Osteocyte (in vitro differentiated cells): ENCODE data around the gene HOXD1. TPM values are rescaled to one million over a fixed set of nuclear protein-coding genes. Genes with fewer than 3 reads are reported as not detected.

ENCODE experiments used
- DNase-seq: peaks from one replicate; pipeline ENCODE4 v3.0.0; 2021; ENCODE audit warnings: mixed read lengths; ENCODE audit not compliant: unreplicated experiment; ENCODE audit errors: extremely low spot score
- H3K27ac Mint-ChIP-seq: one replicate; pipeline ENCODE4 v1.8.0; 2021; ENCODE audit warnings: mild to moderate bottlenecking, mixed read lengths; ENCODE audit not compliant: unreplicated experiment
- H3K27me3 Mint-ChIP-seq: one replicate; pipeline ENCODE4 v1.8.0; 2021; ENCODE audit warnings: mixed read lengths; ENCODE audit not compliant: unreplicated experiment
- H3K36me3 Mint-ChIP-seq: one replicate; pipeline ENCODE4 v1.8.0; 2021; ENCODE audit warnings: mixed read lengths; ENCODE audit not compliant: unreplicated experiment
- H3K4me1 Mint-ChIP-seq: one replicate; pipeline ENCODE4 v1.8.0; 2021; ENCODE audit warnings: mixed read lengths; ENCODE audit not compliant: unreplicated experiment
- H3K4me3 Mint-ChIP-seq: one replicate; pipeline ENCODE4 v1.8.0; 2021; ENCODE audit warnings: mild to moderate bottlenecking, moderate library complexity, mixed read lengths; ENCODE audit not compliant: unreplicated experiment
- H3K9me3 Mint-ChIP-seq: one replicate; pipeline ENCODE4 v1.8.0; 2021; ENCODE audit warnings: mixed read lengths; ENCODE audit not compliant: unreplicated experiment
- total RNA-seq: library from RNA; stranded (reverse); gene quantifications from 2 replicates; pipeline ENCODE4 v1.2.1, GENCODE V29; 2021
- TF ChIP-seq, protein P1 (sequence below): fragments of 200-600 bp; sonication (generic); IDR thresholded peaks from 2 replicates; pipeline ENCODE4 v1.5.0; 2021; ENCODE audit warnings: antibody characterized with exemption, mild to moderate bottlenecking, moderate library complexity

Gene HOXD1
- total RNA-seq, 1 donor from 2014 or later: not detected

DNA sequence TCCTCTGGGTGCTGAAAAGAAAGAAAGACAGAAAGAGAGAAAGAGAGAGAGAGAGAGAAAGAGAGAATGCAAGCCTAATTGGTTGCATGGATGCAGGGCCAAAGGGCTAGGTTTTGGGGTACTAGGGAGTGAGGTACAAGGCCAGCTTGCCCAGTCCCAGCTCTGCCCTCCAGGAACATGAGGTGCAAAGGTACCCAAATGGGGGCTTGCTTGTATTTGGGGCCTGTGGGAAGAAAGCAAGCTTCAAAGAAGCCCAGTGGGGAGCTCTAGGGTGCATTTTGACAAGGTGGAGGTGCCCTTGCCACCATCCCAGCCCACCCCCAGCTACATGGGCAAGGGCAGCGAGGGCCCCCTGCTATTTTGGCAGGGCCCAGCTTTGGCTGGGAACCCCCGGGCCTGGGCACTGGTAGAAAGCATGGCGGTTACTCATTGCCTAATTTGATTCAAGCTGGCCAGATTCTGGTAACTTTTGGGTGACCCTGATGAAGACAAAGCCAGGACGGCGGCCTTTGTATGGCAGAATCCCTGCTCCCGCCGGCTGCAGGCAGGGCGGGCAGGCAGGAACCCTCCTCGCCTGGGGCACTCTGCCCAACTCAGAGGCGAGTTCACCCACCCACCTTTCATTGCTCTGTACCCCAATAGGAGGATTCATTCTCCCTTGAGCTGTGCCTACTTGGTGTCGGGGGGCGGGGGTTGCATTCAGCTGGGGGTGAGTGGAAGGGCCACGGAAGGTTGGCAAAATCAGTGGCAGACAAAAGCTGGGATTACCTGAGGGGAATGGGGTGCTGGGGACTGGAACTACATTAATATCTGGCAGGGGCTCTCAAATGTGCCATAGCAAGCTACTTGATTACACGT is 37.7 kb upstream of the HOXD1 start:
- H3K27me3 Mint-ChIP-seq: peaks cover 90% of the 10 kb centered on the region
- no peaks in the 10 kb centered on the region for H3K9me3 Mint-ChIP-seq
- no peak overlapping the region for H3K4me3 Mint-ChIP-seq
- TF ChIP-seq, protein P1, sequence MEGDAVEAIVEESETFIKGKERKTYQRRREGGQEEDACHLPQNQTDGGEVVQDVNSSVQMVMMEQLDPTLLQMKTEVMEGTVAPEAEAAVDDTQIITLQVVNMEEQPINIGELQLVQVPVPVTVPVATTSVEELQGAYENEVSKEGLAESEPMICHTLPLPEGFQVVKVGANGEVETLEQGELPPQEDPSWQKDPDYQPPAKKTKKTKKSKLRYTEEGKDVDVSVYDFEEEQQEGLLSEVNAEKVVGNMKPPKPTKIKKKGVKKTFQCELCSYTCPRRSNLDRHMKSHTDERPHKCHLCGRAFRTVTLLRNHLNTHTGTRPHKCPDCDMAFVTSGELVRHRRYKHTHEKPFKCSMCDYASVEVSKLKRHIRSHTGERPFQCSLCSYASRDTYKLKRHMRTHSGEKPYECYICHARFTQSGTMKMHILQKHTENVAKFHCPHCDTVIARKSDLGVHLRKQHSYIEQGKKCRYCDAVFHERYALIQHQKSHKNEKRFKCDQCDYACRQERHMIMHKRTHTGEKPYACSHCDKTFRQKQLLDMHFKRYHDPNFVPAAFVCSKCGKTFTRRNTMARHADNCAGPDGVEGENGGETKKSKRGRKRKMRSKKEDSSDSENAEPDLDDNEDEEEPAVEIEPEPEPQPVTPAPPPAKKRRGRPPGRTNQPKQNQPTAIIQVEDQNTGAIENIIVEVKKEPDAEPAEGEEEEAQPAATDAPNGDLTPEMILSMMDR: no peak
- no peaks in the 10 kb centered on the region for H3K4me1 Mint-ChIP-seq
- DNase-seq: no peak
- no peak overlapping the region for H3K27ac Mint-ChIP-seq
- H3K36me3 Mint-ChIP-seq: no peaks in the 10 kb centered on the region

DNA sequence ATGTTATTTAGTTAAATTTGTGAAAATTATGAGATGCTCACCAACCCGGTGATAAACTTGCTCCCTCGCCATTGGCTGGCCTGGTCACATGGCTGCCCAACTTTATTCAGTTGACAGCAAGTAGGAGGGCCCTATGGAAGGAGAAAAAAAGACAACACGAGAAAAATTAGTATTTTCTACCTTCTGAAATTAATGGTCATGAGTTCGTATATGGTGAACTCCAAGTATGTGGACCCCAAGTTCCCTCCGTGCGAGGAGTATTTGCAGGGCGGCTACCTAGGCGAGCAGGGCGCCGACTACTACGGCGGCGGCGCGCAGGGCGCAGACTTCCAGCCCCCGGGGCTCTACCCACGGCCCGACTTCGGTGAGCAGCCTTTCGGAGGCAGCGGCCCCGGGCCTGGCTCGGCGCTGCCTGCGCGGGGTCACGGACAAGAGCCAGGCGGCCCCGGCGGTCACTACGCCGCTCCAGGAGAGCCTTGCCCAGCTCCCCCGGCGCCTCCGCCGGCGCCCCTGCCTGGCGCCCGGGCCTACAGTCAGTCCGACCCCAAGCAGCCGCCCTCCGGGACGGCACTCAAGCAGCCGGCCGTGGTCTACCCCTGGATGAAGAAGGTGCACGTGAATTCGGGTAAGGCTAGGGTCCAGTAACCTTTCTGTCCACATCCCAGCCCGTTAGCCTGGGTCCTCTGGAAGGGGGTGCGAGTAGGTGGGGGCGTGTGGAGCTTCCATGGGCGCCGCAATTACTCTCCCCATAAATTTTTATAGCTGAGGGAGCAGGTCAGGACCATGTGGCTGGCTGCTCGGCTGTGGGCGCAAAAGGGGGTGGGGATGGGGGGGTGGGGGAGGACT is 36.8 kb upstream of the HOXD1 start, which contains the start of gene HOXD4:
TSS of gene HOXD4 (plus strand) at position 109 of the 846 bp plus-strand sequence. CDS start at position 193, 84 bp downstream.
- H3K4me1 Mint-ChIP-seq: no peaks in the 10 kb centered on the region
- H3K27ac Mint-ChIP-seq: no peak within 1 kb of the TSS
- peaks cover 91% of the 10 kb centered on the region for H3K27me3 Mint-ChIP-seq
- DNase-seq: no peak
- H3K4me3 Mint-ChIP-seq: no peak within 1 kb of the TSS
- TF ChIP-seq, protein P1: no peak
- H3K9me3 Mint-ChIP-seq: no peaks in the 10 kb centered on the region
- H3K36me3 Mint-ChIP-seq: no peaks in the 10 kb centered on the region

DNA sequence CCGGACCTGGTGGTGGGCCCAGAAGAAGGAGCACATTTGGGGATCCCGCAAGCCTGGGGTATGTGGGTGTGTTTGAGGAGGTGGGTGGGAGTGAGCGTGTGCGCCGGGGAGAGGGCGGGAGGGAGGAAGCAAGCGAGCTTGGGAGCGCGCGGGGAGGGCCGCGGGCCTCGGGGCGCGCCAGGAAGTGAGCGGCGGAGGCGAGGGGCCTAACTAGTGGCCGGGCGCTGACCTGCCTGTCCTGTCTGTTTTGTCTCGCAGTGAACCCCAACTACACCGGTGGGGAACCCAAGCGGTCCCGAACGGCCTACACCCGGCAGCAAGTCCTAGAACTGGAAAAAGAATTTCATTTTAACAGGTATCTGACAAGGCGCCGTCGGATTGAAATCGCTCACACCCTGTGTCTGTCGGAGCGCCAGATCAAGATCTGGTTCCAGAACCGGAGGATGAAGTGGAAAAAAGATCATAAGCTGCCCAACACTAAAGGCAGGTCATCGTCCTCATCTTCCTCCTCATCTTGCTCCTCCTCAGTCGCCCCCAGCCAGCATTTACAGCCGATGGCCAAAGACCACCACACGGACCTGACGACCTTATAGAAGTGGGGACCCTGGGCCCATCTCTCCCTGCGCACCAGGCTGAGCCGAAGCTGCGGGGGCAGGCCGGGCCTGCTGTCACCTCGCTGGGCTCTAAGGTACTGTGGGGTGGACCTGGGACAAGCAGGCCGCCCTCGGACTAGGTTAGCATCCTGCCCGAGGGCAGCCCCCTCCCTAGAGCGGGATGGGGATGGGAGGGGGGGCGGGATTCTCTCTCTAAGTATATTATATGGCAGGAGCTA is 35.9 kb upstream of the HOXD1 start:
- no peaks in the 10 kb centered on the region for H3K36me3 Mint-ChIP-seq
- H3K27ac Mint-ChIP-seq: no peak overlapping the region
- peaks cover 87% of the 10 kb centered on the region for H3K27me3 Mint-ChIP-seq
- no peak for DNase-seq
- TF ChIP-seq, protein P1: no peak
- H3K4me1 Mint-ChIP-seq: peaks cover 2% of the 10 kb centered on the region
- H3K4me3 Mint-ChIP-seq: no peak overlapping the region
- no peaks in the 10 kb centered on the region for H3K9me3 Mint-ChIP-seq

DNA sequence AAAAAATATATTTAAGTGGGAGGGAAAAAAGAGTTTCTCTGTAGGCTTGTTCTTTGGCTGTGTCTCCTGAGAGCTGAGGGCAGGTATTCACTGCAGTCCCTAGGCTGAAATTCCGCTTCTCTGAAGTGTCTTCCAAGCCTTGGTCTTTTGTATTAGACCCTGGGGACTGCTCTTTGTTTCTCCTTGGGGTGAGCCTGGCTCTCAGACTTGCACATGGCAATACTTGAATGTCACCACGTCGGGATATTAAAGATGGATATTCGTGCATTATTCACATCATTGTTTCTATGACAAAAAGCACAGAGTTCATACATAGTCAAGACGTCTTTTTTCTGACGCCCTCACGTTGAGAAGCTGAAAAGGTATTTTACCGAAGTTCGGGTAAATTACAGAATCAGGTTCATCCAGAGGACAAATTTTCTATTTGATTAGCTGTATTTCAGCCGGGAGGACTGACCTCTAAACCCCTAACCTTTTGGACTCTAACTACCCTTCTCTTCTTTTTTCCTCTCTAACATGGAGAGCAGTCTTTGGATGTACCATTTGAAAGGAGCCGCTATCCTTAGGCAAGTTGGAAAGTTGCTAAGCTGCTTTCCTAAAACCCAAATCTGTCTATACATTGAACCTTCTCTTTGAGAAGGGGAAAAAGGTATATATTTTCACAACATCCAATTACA is 33.8 kb upstream of the HOXD1 start:
- Mint-ChIP-seq H3K36me3 (no peaks in the 10 kb centered on the region), H3K27ac (no peak overlapping the region), H3K4me1 (peaks cover 14% of the 10 kb centered on the region), H3K4me3 (no peak overlapping the region), H3K9me3 (no peaks in the 10 kb centered on the region), H3K27me3 (peaks cover 82% of the 10 kb centered on the region)
- TF ChIP-seq, protein P1: no peak
- DNase-seq: no peak
